K562 (cell line): ENCODE data around the gene IPO5. TPM values are rescaled to one million over a fixed set of nuclear protein-coding genes. Genes with fewer than 3 reads are reported as not detected.

Experiments used
- ATAC-seq: fragments of 200-7000 bp; cut with Tn5 transposase; 3 replicates; pipeline ENCODE4 v1.9.1; 2020; ENCODE audit warnings: moderate library complexity
- BruUV-seq: library from RNA; stranded (reverse); fragments of 400-500 nt; replicated peaks from 2 replicates; lab custom pipeline; 2021; lab: Mats Ljungman, UMichigan
- CTCF ChIA-PET: fragments of 300-600 bp; formaldehyde crosslinking; extraction: SDS; loops from one replicate; lab custom pipeline; 2021; ENCODE audit warnings: low intra/inter-chr PET ratio; lab: Yijun Ruan, JAX
- POLR2A ChIA-PET: fragments of 300-600, 350-650 bp; sonication (Branson Sonifier 250); formaldehyde crosslinking; extraction: SDS; loops from one replicate; lab custom pipeline; 2021; ENCODE audit warnings: antibody characterized with exemption, inconsistent platforms; lab: Yijun Ruan, JAX
- DNase-seq, 4 experiments: peaks; one replicate each; pipeline versions ENCODE4 v3.0.0 to v3.0.0-alpha.2; 2011 to 2018; ENCODE audit warnings: low spot score in 3 of 4, mixed read lengths in 3 of 4; ENCODE audit errors: extremely low read depth in 1 of 4
- FAIRE-seq: peaks from 2 replicates; lab custom pipeline; 2011; peaks lifted over from hg19 to GRCh38; lab: Jason Lieb, UNC
- H2AFZ ChIP-seq: 2 replicates; pipeline ENCODE4 v1.6.0; 2011; ENCODE audit warnings: low read depth, low read length, control low read depth, inconsistent platforms
- H3K27ac ChIP-seq: fragments of 200-600 bp; 3 replicates; pipeline ENCODE4 v1.8.0; 2011; ENCODE audit warnings: low read depth, mild to moderate bottlenecking, control low read depth, inconsistent platforms, low read length, moderate library complexity, mixed read lengths; ENCODE audit errors: extremely low read depth
- H3K27me3 ChIP-seq, 2 experiments: fragments of 300-600 bp in 1 of 2; 2 replicates in 1 of 2; 3 replicates in 1 of 2; pipeline versions ENCODE4 v1.6.0 to v1.8.0; 2011; ENCODE audit warnings: inconsistent platforms in 2 of 2, low read length in 2 of 2, mild to moderate bottlenecking in 1 of 2, mixed read lengths in 1 of 2, moderate library complexity in 1 of 2; ENCODE audit not compliant: control insufficient read depth in 2 of 2, insufficient read depth in 2 of 2
- H3K36me3 ChIP-seq: fragments of 300-600 bp; 3 replicates; pipeline ENCODE4 v1.8.0; 2011; ENCODE audit warnings: mild to moderate bottlenecking, low read length, inconsistent platforms; ENCODE audit not compliant: control insufficient read depth, insufficient read depth
- H3K4me1 ChIP-seq, 2 experiments: fragments of 200-600 bp in 1 of 2; replicated peaks in 1 of 2; 2 replicates in 1 of 2; 3 replicates in 1 of 2; pipeline versions ENCODE4 v1.5.1 to v1.8.0; 2011; ENCODE audit warnings: inconsistent platforms in 2 of 2, low read length in 2 of 2, mild to moderate bottlenecking in 1 of 2, mixed read lengths in 1 of 2, moderate library complexity in 1 of 2; ENCODE audit not compliant: control insufficient read depth in 2 of 2, insufficient read depth in 2 of 2
- H3K4me2 ChIP-seq: 2 replicates; pipeline ENCODE4 v1.6.1; 2011; ENCODE audit warnings: low read length, control low read depth, inconsistent platforms, mixed read lengths; ENCODE audit not compliant: insufficient read depth
- H3K4me3 ChIP-seq: fragments of 200-600 bp; sonication (generic), shearing (Covaris generic); 2 replicates; pipeline ENCODE4 v1.5.1; 2016; ENCODE audit warnings: control low read depth, inconsistent platforms
- H3K79me2 ChIP-seq: fragments of 200-600 bp; 3 replicates; pipeline ENCODE4 v1.8.0; 2011; ENCODE audit warnings: low read length, inconsistent platforms; ENCODE audit not compliant: control insufficient read depth, insufficient read depth
- H3K9ac ChIP-seq, 2 experiments: 2 replicates each; pipeline versions ENCODE4 v1.6.0 to v1.6.1; 2011; ENCODE audit warnings: low read depth in 2 of 2, low read length in 2 of 2, control low read depth in 1 of 2, inconsistent platforms in 1 of 2, mild to moderate bottlenecking in 1 of 2, mixed read lengths in 1 of 2; ENCODE audit not compliant: insufficient read depth in 1 of 2
- H3K9me1 ChIP-seq: one replicate; pipeline ENCODE4 v1.6.0; 2011; ENCODE audit warnings: inconsistent platforms, mild to moderate bottlenecking, low read length, moderate library complexity; ENCODE audit not compliant: control insufficient read depth, insufficient read depth
- H3K9me3 ChIP-seq: replicated peaks from 2 replicates; pipeline ENCODE4 v1.5.1; 2011; ENCODE audit warnings: low read depth, low read length, inconsistent platforms; ENCODE audit not compliant: control insufficient read depth, insufficient read depth
- H4K20me1 ChIP-seq: replicated peaks from 2 replicates; pipeline ENCODE4 v1.6.1; 2011; ENCODE audit warnings: low read length, inconsistent platforms, mixed read lengths; ENCODE audit not compliant: control insufficient read depth, insufficient read depth
- ESRRB ChIP-seq: fragments of 250-450 bp; sonication (Bioruptor Pico); IDR thresholded peaks from 2 replicates; pipeline ENCODE4 v1.5.0; 2020; ENCODE audit warnings: mild to moderate bottlenecking, moderate library complexity, borderline replicate concordance
- HDAC6 ChIP-seq: IDR thresholded peaks from 2 replicates; pipeline ENCODE4 v1.6.1; 2012; ENCODE audit warnings: low read depth, mild to moderate bottlenecking, control low read depth, inconsistent platforms, low read length, moderate library complexity
- HMBOX1 ChIP-seq: sonication (generic); IDR thresholded peaks from 2 replicates; pipeline ENCODE4 v1.6.1; 2016
- HNRNPK ChIP-seq: fragments of 200-400 bp; formaldehyde crosslinking; IDR thresholded peaks from one replicate; pipeline ENCODE4 v1.6.1; 2018; ENCODE audit warnings: mild to moderate bottlenecking, low read depth, low read length; ENCODE audit not compliant: poor library complexity, severe bottlenecking
- HNRNPL ChIP-seq: fragments of 200-400 bp; formaldehyde crosslinking; IDR thresholded peaks from 2 replicates; pipeline ENCODE4 v1.6.1; 2017; ENCODE audit warnings: low read depth, mild to moderate bottlenecking, low read length
- NCOA1 ChIP-seq: fragments of 450-650 bp; IDR thresholded peaks from 2 replicates; pipeline ENCODE4 v1.6.1; 2016; ENCODE audit warnings: low read depth
- PML ChIP-seq: IDR thresholded peaks from 2 replicates; pipeline ENCODE4 v1.6.1; 2012; ENCODE audit warnings: low read length, inconsistent platforms
- TBL1XR1 ChIP-seq, 2 experiments: IDR thresholded peaks; 2 replicates each; pipeline ENCODE4 v1.6.1; 2012; ENCODE audit warnings: improper control_type of control experiment in 2 of 2, low read length in 2 of 2, mild to moderate bottlenecking in 1 of 2
- TEAD1 ChIP-seq, 2 experiments: fragments of 450-650 bp in 1 of 2; sonication (generic) in 1 of 2; formaldehyde crosslinking; IDR thresholded peaks; 2 replicates each; pipeline versions ENCODE4 v1.4.0 to v1.8.0; 2020 to 2022; ENCODE audit warnings: mild to moderate bottlenecking in 2 of 2, missing genetic modification reagents in 1 of 2
- ZNF436 ChIP-seq: fragments of 250-450, 450-650 bp; sonication (Bioruptor Pico); formaldehyde crosslinking; IDR thresholded peaks from 2 replicates; pipeline ENCODE4 v1.7.0; 2020; ENCODE audit warnings: mild to moderate bottlenecking
- ZNF785 ChIP-seq: fragments of 250-450 bp; sonication (Bioruptor Pico); IDR thresholded peaks from 2 replicates; pipeline ENCODE4 v1.4.0; 2020; ENCODE audit warnings: mild to moderate bottlenecking
- WGBS: fragments of 100-300 bp; shearing (Covaris generic); methylation state at CpG from one replicate; pipeline ENCODE4 v1.1.6; 2016; ENCODE audit warnings: low coverage, mixed read lengths; ENCODE audit not compliant: insufficient coverage; ENCODE audit errors: missing lambda C conversion rate; 5-methylcytosine and 5-hydroxymethylcytosine counted together
- in situ Hi-C: fragments of 300-500 bp; cut with MboI; formaldehyde crosslinking; loops from 4 replicates; pipeline ENCODE4 v1.15.0; 2018; ENCODE audit warnings: inconsistent platforms, mixed read lengths
- intact Hi-C: fragments of 100-400 bp; cut with micrococcal nuclease; formaldehyde crosslinking; loops from 2 replicates; pipeline ENCODE4 v1.14.2; 2022
- polyA plus RNA-seq, 8 experiments: library from polyadenylated mRNA; depleted of rRNA in 4 of 8; stranded (reverse) in 5 of 8; unstranded in 3 of 8; fragments of >200 nt; fragmentation: Nextera tagmentation in 2 of 8; fragmentation: Illumina TruSeq in 1 of 8; extraction: Ambion mirVana in 2 of 8; extraction: Trizol in 1 of 8; gene quantifications; 2 replicates each; pipeline versions ENCODE4 v1.2.1 to v1.2.3, GENCODE V29; 2011 to 2014; ENCODE audit warnings: inconsistent platforms in 1 of 8, missing spikeins in 1 of 8
- total RNA-seq, 7 experiments: library from RNA; depleted of rRNA in 6 of 7; stranded (reverse); fragments of >200 nt in 6 of 7; fragmentation: Illumina TruSeq in 2 of 7; extraction: Trizol in 2 of 7; gene quantifications; 2 replicates each; pipeline versions ENCODE4 v1.2.1 to v1.2.3, GENCODE V29; 2011 to 2021; ENCODE audit warnings: low replicate concordance in 1 of 7

Gene IPO5
- total and polyA plus RNA-seq, 9 of the 15 experiments (the other 6 are each of a cell fraction or from before 2014, with no cell fraction given): 45.8 to 206 (median 134) TPM

GRCh38 chr13:98019186-98019585 is 65.7 kb downstream of the IPO5 start:
- Histone ChIP-seq H3K36me3 (peaks cover 84% of the 10 kb centered on the region), H3K9ac (no peak overlapping the region), H3K27ac (no peak overlapping the region), H3K79me2 (no peaks in the 10 kb centered on the region), H3K27me3 (no peaks in the 10 kb centered on the region), H4K20me1 (no peaks in the 10 kb centered on the region), H3K4me3 (no peak overlapping the region), H3K9me1 (no peaks in the 10 kb centered on the region), H3K4me1 (no peaks in the 10 kb centered on the region), H3K4me2 (no peak overlapping the region), H3K9me3 (no peaks in the 10 kb centered on the region), H2AFZ (no peak overlapping the region)
- ATAC-seq: no peak
- no peak for TF ChIP-seq ZNF785
- no peak for TF ChIP-seq TEAD1 (CRISPR knock-in tag; IDR thresholded peaks at IDR 0.05)
- no peak for TF ChIP-seq HDAC6
- BruUV-seq: no TSS peak
- no peak for FAIRE-seq
- intact Hi-C loops (no loop called here), in situ Hi-C loops (no loop called here)
- WGBS: 100% methylated on average over 1 of the region's 4 CpGs
- ChIA-PET CTCF (no interaction called here), POLR2A (no interaction called here)
- DNase-seq: no peak

GRCh38 chr13:98020271-98020670 is 66.8 kb downstream of the IPO5 start:
- H3K4me2 ChIP-seq: no peak overlapping the region
- DNase-seq (no peak), ATAC-seq (no peak), FAIRE-seq (peak; percentile 23)
- H3K36me3 ChIP-seq: peaks cover 75% of the 10 kb centered on the region
- H3K9me3 ChIP-seq: no peaks in the 10 kb centered on the region
- no TSS peak for BruUV-seq
- POLR2A ChIA-PET: interaction anchor here (0.7 to 0.9 kb wide), 2 partner anchors 134 to 314 kb away, joined by 3 read pairs; no protein-coding TSS in a partner anchor
- in situ Hi-C loops (no loop called here), intact Hi-C loops (no loop called here)
- H4K20me1 ChIP-seq: no peaks in the 10 kb centered on the region
- CTCF ChIA-PET: no interaction called here
- H3K4me3 ChIP-seq: no peak overlapping the region
- no peak overlapping the region for H2AFZ ChIP-seq
- H3K9me1 ChIP-seq: no peaks in the 10 kb centered on the region
- no peaks in the 10 kb centered on the region for H3K27me3 ChIP-seq
- WGBS: 84% methylated on average over 3 of the region's 3 CpGs
- no peak overlapping the region for H3K27ac ChIP-seq
- H3K4me1 ChIP-seq: no peaks in the 10 kb centered on the region
- H3K79me2 ChIP-seq: no peaks in the 10 kb centered on the region
- no peak overlapping the region for H3K9ac ChIP-seq
- no peak for TF ChIP-seq NCOA1
- no peak for TF ChIP-seq ESRRB
- TF ChIP-seq HMBOX1: no peak
- TF ChIP-seq HNRNPL: no peak
- TF ChIP-seq TBL1XR1 (IDR thresholded peaks at IDR 0.05; ENCODE audit: low read length in 2 of 2): no peak
- no peak for TF ChIP-seq ZNF436 (CRISPR knock-in tag)
- no peak for TF ChIP-seq PML
- TF ChIP-seq HNRNPK: no peak
